ENCODE results near the gene COQ3.
A peak's percentile ranks its signal among the peaks of the same experiment; 100 is the strongest.

Gene COQ3

GRCh38 chr6:99393366-99393697 lies 663 bp downstream of the COQ3 start:
- peak overlapping the region in 4 of 5 donors; percentile 82 to 89 (median 86) for H3K9ac ChIP-seq (ENCODE audit: low read length in 5 of 5)
- peaks cover 5 to 9% (median 8%) of the 10 kb centered on the region in 5 donors for H3K36me3 ChIP-seq (ENCODE audit: control insufficient read depth in 5 of 5, insufficient read depth in 5 of 5, low read length in 5 of 5)
- H3K27ac ChIP-seq (ENCODE audit: low read depth, low read length) = peak overlapping the region; percentile 40
- H3K9me3 ChIP-seq (ENCODE audit: control insufficient read depth in 5 of 5, low read length in 5 of 5) = no peaks in the 10 kb centered on the region
- H3K27me3 ChIP-seq (ENCODE audit: control insufficient read depth in 5 of 5, insufficient read depth in 4 of 5, low read length in 5 of 5) = no peaks in the 10 kb centered on the region
- peaks cover 0 to 13% (median 13%) of the 10 kb centered on the region in 5 donors for H3K4me1 ChIP-seq (ENCODE audit: control insufficient read depth in 5 of 5, insufficient read depth in 5 of 5, low read length in 5 of 5)
- peak overlapping the region; percentile 93 to 98 (median 95) for H3K4me3 ChIP-seq (ENCODE audit: low read depth in 1 of 5, low read length in 5 of 5)

- no peak overlapping the region for H3K9ac ChIP-seq (ENCODE audit: low read length in 5 of 5)
- H3K27me3 ChIP-seq (ENCODE audit: control insufficient read depth in 5 of 5, insufficient read depth in 4 of 5, low read length in 5 of 5) = no peaks in the 10 kb centered on the region
- H3K9me3 ChIP-seq (ENCODE audit: control insufficient read depth in 5 of 5, low read length in 5 of 5) = no peaks in the 10 kb centered on the region
- H3K36me3 ChIP-seq (ENCODE audit: control insufficient read depth in 5 of 5, insufficient read depth in 5 of 5, low read length in 5 of 5) = no peaks in the 10 kb centered on the region
- H3K4me1 ChIP-seq (ENCODE audit: control insufficient read depth in 5 of 5, insufficient read depth in 5 of 5, low read length in 5 of 5) = peaks cover 0 to 13% (median 13%) of the 10 kb centered on the region in 5 donors
- no peak overlapping the region for H3K27ac ChIP-seq (ENCODE audit: low read depth, low read length)
- H3K4me3 ChIP-seq (ENCODE audit: low read depth in 1 of 5, low read length in 5 of 5) = no peak overlapping the region
Observed at GRCh38 chr6:99390896-99391295, 3.1 kb downstream of the COQ3 start.

- no peaks in the 10 kb centered on the region for H3K4me1 ChIP-seq (ENCODE audit: control insufficient read depth in 5 of 5, insufficient read depth in 5 of 5, low read length in 5 of 5)
- H3K9ac ChIP-seq (ENCODE audit: low read length in 5 of 5) = no peak overlapping the region
- H3K27ac ChIP-seq (ENCODE audit: low read depth, low read length) = no peak overlapping the region
- no peak overlapping the region for H3K4me3 ChIP-seq (ENCODE audit: low read depth in 1 of 5, low read length in 5 of 5)
- no peaks in the 10 kb centered on the region for H3K9me3 ChIP-seq (ENCODE audit: control insufficient read depth in 5 of 5, low read length in 5 of 5)
- H3K27me3 ChIP-seq (ENCODE audit: control insufficient read depth in 5 of 5, insufficient read depth in 4 of 5, low read length in 5 of 5) = no peaks in the 10 kb centered on the region
- no peaks in the 10 kb centered on the region for H3K36me3 ChIP-seq (ENCODE audit: control insufficient read depth in 5 of 5, insufficient read depth in 5 of 5, low read length in 5 of 5)
Observed at GRCh38 chr6:99384507-99384906, 9.5 kb downstream of the COQ3 start.

- Histone ChIP-seq H3K9ac (ENCODE audit: low read length in 5 of 5) (no peak overlapping the region), H3K27ac (ENCODE audit: low read depth, low read length) (no peak overlapping the region), H3K36me3 (ENCODE audit: control insufficient read depth in 5 of 5, insufficient read depth in 5 of 5, low read length in 5 of 5) (peaks cover 0 to 10% (median 0%) of the 10 kb centered on the region in 5 donors), H3K4me1 (ENCODE audit: control insufficient read depth in 5 of 5, insufficient read depth in 5 of 5, low read length in 5 of 5) (no peaks in the 10 kb centered on the region), H3K9me3 (ENCODE audit: control insufficient read depth in 5 of 5, low read length in 5 of 5) (no peaks in the 10 kb centered on the region), H3K4me3 (ENCODE audit: low read depth in 1 of 5, low read length in 5 of 5) (no peak overlapping the region), H3K27me3 (ENCODE audit: control insufficient read depth in 5 of 5, insufficient read depth in 4 of 5, low read length in 5 of 5) (no peaks in the 10 kb centered on the region)
Observed at GRCh38 chr6:99378636-99379035, 15.4 kb downstream of the COQ3 start.

- Histone ChIP-seq H3K27ac (ENCODE audit: low read depth, low read length) (no peak overlapping the region), H3K9me3 (ENCODE audit: control insufficient read depth in 5 of 5, low read length in 5 of 5) (no peaks in the 10 kb centered on the region)
Observed at GRCh38 chr6:99369533-99369932, 24.5 kb downstream of the COQ3 start.

GRCh38 chr6:99366852-99367251 lies 27.1 kb downstream of the COQ3 start:
- Histone ChIP-seq H3K27ac (ENCODE audit: low read depth, low read length) (no peak overlapping the region), H3K4me1 (ENCODE audit: control insufficient read depth in 5 of 5, insufficient read depth in 5 of 5, low read length in 5 of 5) (no peaks in the 10 kb centered on the region), H3K36me3 (ENCODE audit: control insufficient read depth in 5 of 5, insufficient read depth in 5 of 5, low read length in 5 of 5) (peaks cover 0 to 8% (median 0%) of the 10 kb centered on the region in 5 donors), H3K9me3 (ENCODE audit: control insufficient read depth in 5 of 5, low read length in 5 of 5) (no peaks in the 10 kb centered on the region), H3K4me3 (ENCODE audit: low read depth in 1 of 5, low read length in 5 of 5) (no peak overlapping the region), H3K9ac (ENCODE audit: low read length in 5 of 5) (no peak overlapping the region), H3K27me3 (ENCODE audit: control insufficient read depth in 5 of 5, insufficient read depth in 4 of 5, low read length in 5 of 5) (no peaks in the 10 kb centered on the region)

More at GRCh38 chr6:99369533-99369932, 24.5 kb downstream of the COQ3 start:
- Histone ChIP-seq H3K27me3 (ENCODE audit: control insufficient read depth in 5 of 5, insufficient read depth in 4 of 5, low read length in 5 of 5) (no peaks in the 10 kb centered on the region), H3K36me3 (ENCODE audit: control insufficient read depth in 5 of 5, insufficient read depth in 5 of 5, low read length in 5 of 5) (peaks cover 0 to 8% (median 0%) of the 10 kb centered on the region in 5 donors), H3K4me1 (ENCODE audit: control insufficient read depth in 5 of 5, insufficient read depth in 5 of 5, low read length in 5 of 5) (no peaks in the 10 kb centered on the region), H3K9ac (ENCODE audit: low read length in 5 of 5) (no peak overlapping the region), H3K4me3 (ENCODE audit: low read depth in 1 of 5, low read length in 5 of 5) (no peak overlapping the region)

- H3K4me1 ChIP-seq (ENCODE audit: control insufficient read depth in 5 of 5, insufficient read depth in 5 of 5, low read length in 5 of 5) = no peaks in the 10 kb centered on the region
Observed at GRCh38 chr6:99364026-99364425, 30.0 kb downstream of the COQ3 start.

GRCh38 chr6:99362678-99363268 lies 31.2 kb downstream of the COQ3 start:
- Histone ChIP-seq H3K27me3 (ENCODE audit: control insufficient read depth in 5 of 5, insufficient read depth in 4 of 5, low read length in 5 of 5) (no peaks in the 10 kb centered on the region), H3K9me3 (ENCODE audit: control insufficient read depth in 5 of 5, low read length in 5 of 5) (no peaks in the 10 kb centered on the region), H3K4me3 (ENCODE audit: low read depth in 1 of 5, low read length in 5 of 5) (no peak overlapping the region), H3K4me1 (ENCODE audit: control insufficient read depth in 5 of 5, insufficient read depth in 5 of 5, low read length in 5 of 5) (no peaks in the 10 kb centered on the region), H3K36me3 (ENCODE audit: control insufficient read depth in 5 of 5, insufficient read depth in 5 of 5, low read length in 5 of 5) (no peaks in the 10 kb centered on the region), H3K9ac (ENCODE audit: low read length in 5 of 5) (no peak overlapping the region), H3K27ac (ENCODE audit: low read depth, low read length) (no peak overlapping the region)

More at GRCh38 chr6:99364026-99364425, 30.0 kb downstream of the COQ3 start:
- Histone ChIP-seq H3K4me3 (ENCODE audit: low read depth in 1 of 5, low read length in 5 of 5) (no peak overlapping the region), H3K27ac (ENCODE audit: low read depth, low read length) (no peak overlapping the region), H3K36me3 (ENCODE audit: control insufficient read depth in 5 of 5, insufficient read depth in 5 of 5, low read length in 5 of 5) (peaks cover 0 to under 1% (median 0%) of the 10 kb centered on the region in 5 donors), H3K9me3 (ENCODE audit: control insufficient read depth in 5 of 5, low read length in 5 of 5) (no peaks in the 10 kb centered on the region), H3K27me3 (ENCODE audit: control insufficient read depth in 5 of 5, insufficient read depth in 4 of 5, low read length in 5 of 5) (no peaks in the 10 kb centered on the region), H3K9ac (ENCODE audit: low read length in 5 of 5) (no peak overlapping the region)

- Histone ChIP-seq H3K36me3 (ENCODE audit: control insufficient read depth in 5 of 5, insufficient read depth in 5 of 5, low read length in 5 of 5) (no peaks in the 10 kb centered on the region), H3K4me3 (ENCODE audit: low read depth in 1 of 5, low read length in 5 of 5) (no peak overlapping the region)
Observed at GRCh38 chr6:99359800-99360199, 34.2 kb downstream of the COQ3 start.

GRCh38 chr6:99356641-99357040 lies 37.4 kb downstream of the COQ3 start:
- Histone ChIP-seq H3K4me1 (ENCODE audit: control insufficient read depth in 5 of 5, insufficient read depth in 5 of 5, low read length in 5 of 5) (no peaks in the 10 kb centered on the region), H3K4me3 (ENCODE audit: low read depth in 1 of 5, low read length in 5 of 5) (no peak overlapping the region), H3K36me3 (ENCODE audit: control insufficient read depth in 5 of 5, insufficient read depth in 5 of 5, low read length in 5 of 5) (no peaks in the 10 kb centered on the region), H3K9me3 (ENCODE audit: control insufficient read depth in 5 of 5, low read length in 5 of 5) (no peaks in the 10 kb centered on the region), H3K9ac (ENCODE audit: low read length in 5 of 5) (no peak overlapping the region), H3K27me3 (ENCODE audit: control insufficient read depth in 5 of 5, insufficient read depth in 4 of 5, low read length in 5 of 5) (peaks cover 0 to 9% (median 2%) of the 10 kb centered on the region in 5 donors), H3K27ac (ENCODE audit: low read depth, low read length) (no peak overlapping the region)

More at GRCh38 chr6:99359800-99360199, 34.2 kb downstream of the COQ3 start:
- no peaks in the 10 kb centered on the region for H3K4me1 ChIP-seq (ENCODE audit: control insufficient read depth in 5 of 5, insufficient read depth in 5 of 5, low read length in 5 of 5)
- no peak overlapping the region for H3K27ac ChIP-seq (ENCODE audit: low read depth, low read length)
- H3K9ac ChIP-seq (ENCODE audit: low read length in 5 of 5) = no peak overlapping the region
- peaks cover 0 to 2% (median 0%) of the 10 kb centered on the region in 5 donors for H3K27me3 ChIP-seq (ENCODE audit: control insufficient read depth in 5 of 5, insufficient read depth in 4 of 5, low read length in 5 of 5)
- no peaks in the 10 kb centered on the region for H3K9me3 ChIP-seq (ENCODE audit: control insufficient read depth in 5 of 5, low read length in 5 of 5)
